Left colon (tissue), 2 donors: ENCODE measurements around the gene FMN1. TPM values are rescaled to one million over a fixed set of nuclear protein-coding genes. Genes with fewer than 3 reads are reported as not detected.
A peak's percentile ranks its signal among the peaks of the same experiment; 100 is the strongest.

ENCODE experiments used
- ATAC-seq: fragments of 200-7000 bp; cut with Tn5 transposase; one replicate; pipeline ENCODE4 v1.9.1; 2020; ENCODE audit warnings: mild to moderate bottlenecking, moderate library complexity
- DNase-seq, 2 donors: peaks; one replicate each; pipeline ENCODE4 v3.0.0-alpha.2; 2020
- intact Hi-C, 2 donors: fragments of 100-400 bp; cut with DNase I in 1 of 2; cut with micrococcal nuclease in 1 of 2; formaldehyde crosslinking; loops; one replicate each; pipeline versions ENCODE4 v1.11.2 to v1.14.0; 2022; cut with DNase I, micrococcal nuclease
- total RNA-seq, 2 donors: library from RNA; stranded (reverse); fragmentation: NEBNext Ultra II Directional; extraction: Animal tissue kit (Norgen Biotek cat#: 25700); gene quantifications; one replicate each; pipeline ENCODE4 v1.2.1, GENCODE V29; 2021
- donor health status: DM: no; HTN: no; CAD: no.
- donor health status: DM: yes; HTN: yes; CAD: no.

FMN1 gene
- total RNA-seq, 2 donors from 2014 or later = 36.2 to 48.3 TPM

GRCh38 chr15:33132722-33133345 lies 61.7 kb downstream of the FMN1 start:
- DNase-seq = no peak
- intact Hi-C loops = loop anchor here in 1 of 2 donors (5.0 kb wide), 1 partner anchor 46 kb away; no protein-coding TSS in a partner anchor
- ATAC-seq = peak; percentile 90

GRCh38 chr15:33132233-33132580 lies 62.3 kb downstream of the FMN1 start:
- DNase-seq = no peak
- ATAC-seq = no peak
- intact Hi-C loops = loop anchor here in 1 of 2 donors (5.0 kb wide), 1 partner anchor 45 kb away; no protein-coding TSS in a partner anchor

GRCh38 chr15:33131552-33132232 lies 62.8 kb downstream of the FMN1 start:
- intact Hi-C loops = loop anchor here in 1 of 2 donors (5.0 kb wide), 1 partner anchor 44 kb away; no protein-coding TSS in a partner anchor
- peak; percentile 73 for ATAC-seq
- no peak for DNase-seq

GRCh38 chr15:33126559-33127290 lies 67.8 kb downstream of the FMN1 start:
- DNase-seq = peak; percentile 90
- intact Hi-C loops = no loop called here
- ATAC-seq = peak; percentile 96

- no peak for DNase-seq
- ATAC-seq = peak; percentile 64
- intact Hi-C loops = no loop called here
These were observed 68.5 kb downstream of the FMN1 start for GRCh38 chr15:33125894-33126537.

- intact Hi-C loops = no loop called here
These were observed 69.7 kb downstream of the FMN1 start for GRCh38 chr15:33124811-33125210.

GRCh38 chr15:33124279-33124678 lies 70.2 kb downstream of the FMN1 start:
- intact Hi-C loops = no loop called here
- ATAC-seq (no peak), DNase-seq (no peak)

More at GRCh38 chr15:33124811-33125210, 69.7 kb downstream of the FMN1 start:
- no peak for ATAC-seq
- DNase-seq = no peak

GRCh38 chr15:33119865-33120264 lies 74.6 kb downstream of the FMN1 start:
- intact Hi-C loops = no loop called here
- DNase-seq (no peak), ATAC-seq (no peak)

- intact Hi-C loops = no loop called here
- ATAC-seq (peak; percentile 26), DNase-seq (no peak)
These were observed 75.2 kb downstream of the FMN1 start for GRCh38 chr15:33119273-33119672.

- ATAC-seq = no peak
- intact Hi-C loops = no loop called here
- no peak for DNase-seq
These were observed 78.3 kb downstream of the FMN1 start for GRCh38 chr15:33116198-33116597.

GRCh38 chr15:33115191-33115861 lies 79.2 kb downstream of the FMN1 start:
- DNase-seq (no peak), ATAC-seq (no peak)
- intact Hi-C loops = no loop called here

- no peak for ATAC-seq
- no peak for DNase-seq
- intact Hi-C loops = no loop called here
These were observed 80.2 kb downstream of the FMN1 start for GRCh38 chr15:33114374-33114717.

- ATAC-seq (peak; percentile 82), DNase-seq (no peak)
- intact Hi-C loops = no loop called here
These were observed 80.7 kb downstream of the FMN1 start for GRCh38 chr15:33113666-33114373.

- intact Hi-C loops = no loop called here
- peak; percentile 29 for ATAC-seq
- no peak for DNase-seq
These were observed 81.9 kb downstream of the FMN1 start for GRCh38 chr15:33112541-33113105.

GRCh38 chr15:33111041-33111451 lies 83.5 kb downstream of the FMN1 start:
- no peak for DNase-seq
- intact Hi-C loops = no loop called here
- peak; percentile 85 for ATAC-seq

GRCh38 chr15:33109345-33109744 lies 85.2 kb downstream of the FMN1 start:
- no peak for ATAC-seq
- no peak for DNase-seq
- intact Hi-C loops = no loop called here

- intact Hi-C loops = no loop called here
- DNase-seq = no peak
- no peak for ATAC-seq
These were observed 86.0 kb downstream of the FMN1 start for GRCh38 chr15:33108518-33108917.

- DNase-seq (no peak), ATAC-seq (no peak)
These were observed 86.6 kb downstream of the FMN1 start for GRCh38 chr15:33107950-33108349.

More at GRCh38 chr15:33107950-33108349, 86.6 kb downstream of the FMN1 start:
- intact Hi-C loops = no loop called here
